Measurements from ENCODE around the gene SPECC1L. TPM values are rescaled to one million over a fixed set of nuclear protein-coding genes. Genes with fewer than 3 reads are reported as not detected.

SPECC1L gene
- total and polyA plus RNA-seq, 4 experiments from 2014 or later, result 4.3 to 62.1 (median 32.0) TPM

GRCh38 chr22:24329453-24329852 lies 58.8 kb downstream of the SPECC1L start:
- Mint-ChIP-seq H3K36me3 (peaks cover 40 to 51% of the 10 kb centered on the region in 2 donors), H3K27ac (peak overlapping the region in 4 of 7 donors; percentile 9 to 56 (median 28))
- CTCF ChIA-PET (ENCODE audit: partially characterized antibody), result interaction anchor here (1.4 kb wide), 1 partner anchor 192 kb away, joined by 4 read pairs; no protein-coding TSS in a partner anchor

GRCh38 chr22:24330636-24331035 lies 60.0 kb downstream of the SPECC1L start:
- Histone ChIP-seq H3K4me1 (ENCODE audit: insufficient read depth, low read length) (peaks cover 15% of the 10 kb centered on the region), H3K9me3 (ENCODE audit: control insufficient read depth in 1 of 2, low read length in 2 of 2) (no peaks in the 10 kb centered on the region), H3K4me3 (ENCODE audit: low read length in 2 of 2) (no peak overlapping the region), H3K36me3 (ENCODE audit: insufficient read depth, low read length) (peaks cover 37% of the 10 kb centered on the region), H3K27me3 (ENCODE audit: insufficient read depth, low read length) (no peaks in the 10 kb centered on the region), H3K27ac (ENCODE audit: low read depth, low read length) (no peak overlapping the region)
- ChIA-PET POLR2A (ENCODE audit: partially characterized antibody) (no interaction called here), CTCF (ENCODE audit: partially characterized antibody) (interaction anchor here (1.0 kb wide), 1 partner anchor 97 kb away, joined by 3 read pairs; no protein-coding TSS in a partner anchor)
- H3K36me3 Mint-ChIP-seq, result peaks cover 46 to 55% of the 10 kb centered on the region in 2 donors
- H3K27ac Mint-ChIP-seq, result peak overlapping the region in 2 of 7 donors; percentile 4 to 38
- H3K9me3 Mint-ChIP-seq, result no peaks in the 10 kb centered on the region
- no peak for DNase-seq
- H3K4me1 Mint-ChIP-seq, result peaks cover 15 to 25% (median 17%) of the 10 kb centered on the region in 4 donors
- H3K4me3 Mint-ChIP-seq, result no peak overlapping the region
- no peaks in the 10 kb centered on the region for H3K27me3 Mint-ChIP-seq
- intact Hi-C loops (cut with micrococcal nuclease), result no loop called here

More at GRCh38 chr22:24329453-24329852, 58.8 kb downstream of the SPECC1L start:
- no peaks in the 10 kb centered on the region for H3K27me3 ChIP-seq (ENCODE audit: insufficient read depth, low read length)
- no peak overlapping the region for H3K27ac ChIP-seq (ENCODE audit: low read depth, low read length)
- DNase-seq, result no peak
- Mint-ChIP-seq H3K9me3 (no peaks in the 10 kb centered on the region), H3K27me3 (no peaks in the 10 kb centered on the region), H3K4me1 (peaks cover 13 to 23% (median 16%) of the 10 kb centered on the region in 4 donors), H3K4me3 (no peak overlapping the region)
- H3K9me3 ChIP-seq (ENCODE audit: control insufficient read depth in 1 of 2, low read length in 2 of 2), result no peaks in the 10 kb centered on the region
- H3K4me3 ChIP-seq (ENCODE audit: low read length in 2 of 2), result no peak overlapping the region
- peaks cover 27% of the 10 kb centered on the region for H3K36me3 ChIP-seq (ENCODE audit: insufficient read depth, low read length)
- H3K4me1 ChIP-seq (ENCODE audit: insufficient read depth, low read length), result peaks cover 9% of the 10 kb centered on the region
- intact Hi-C loops (cut with micrococcal nuclease), result no loop called here
- POLR2A ChIA-PET (ENCODE audit: partially characterized antibody), result no interaction called here

DNA sequence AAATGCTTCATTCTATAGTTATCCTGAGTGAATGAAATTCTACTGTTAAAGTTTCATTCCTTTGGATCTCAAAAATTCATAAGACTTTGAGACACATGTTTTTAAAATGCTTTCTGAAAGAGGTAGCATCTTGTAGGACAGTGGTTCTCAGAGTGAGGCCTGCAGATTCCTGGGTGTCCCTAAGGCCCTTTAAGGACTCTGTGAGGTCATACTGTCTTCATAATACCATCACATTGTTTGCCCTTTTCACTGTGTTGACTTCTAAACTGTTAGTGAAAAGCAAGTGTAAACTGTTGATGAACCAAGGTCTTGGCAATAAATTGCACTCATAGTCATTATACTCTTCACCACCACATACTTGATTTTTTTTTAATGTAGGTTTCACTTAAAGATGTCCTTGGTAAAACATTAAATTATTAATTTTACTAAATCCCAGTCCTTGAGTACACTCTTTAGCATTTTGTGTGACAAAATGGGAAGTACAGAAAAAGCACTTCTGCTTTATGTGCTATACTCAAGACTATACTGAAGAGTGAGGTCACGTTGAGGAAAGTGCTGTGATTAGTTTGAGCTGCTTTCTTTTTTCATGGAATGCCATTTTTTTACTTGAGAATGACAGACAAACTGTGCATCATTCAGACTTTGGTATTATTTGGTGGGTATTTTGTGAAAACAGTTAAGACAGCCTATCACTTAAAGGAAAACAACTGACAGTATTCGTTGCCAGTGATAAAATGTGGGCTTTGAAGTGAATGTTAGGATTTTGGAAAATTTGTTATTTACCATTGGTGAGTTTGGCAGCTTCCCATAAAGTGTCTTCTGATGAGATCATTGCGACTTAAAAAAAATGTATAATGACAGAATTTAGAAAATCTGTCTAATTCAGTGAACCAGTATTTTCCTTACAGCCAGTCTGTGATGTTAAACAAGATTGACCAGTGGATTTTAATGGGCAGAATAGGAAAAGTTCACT lies 61.1 kb downstream of the SPECC1L start:
- no peaks in the 10 kb centered on the region for H3K27me3 ChIP-seq (ENCODE audit: insufficient read depth, low read length)
- CTCF ChIA-PET (ENCODE audit: partially characterized antibody), result no interaction called here
- no peaks in the 10 kb centered on the region for H3K9me3 Mint-ChIP-seq
- intact Hi-C loops (cut with micrococcal nuclease), result no loop called here
- H3K36me3 Mint-ChIP-seq, result peaks cover 42 to 52% of the 10 kb centered on the region in 2 donors
- no peak overlapping the region for H3K27ac Mint-ChIP-seq
- H3K4me1 Mint-ChIP-seq, result peaks cover 15 to 23% (median 16%) of the 10 kb centered on the region in 4 donors
- no peak overlapping the region for H3K4me3 ChIP-seq (ENCODE audit: low read length in 2 of 2)
- H3K36me3 ChIP-seq (ENCODE audit: insufficient read depth, low read length), result peaks cover 37% of the 10 kb centered on the region
- DNase-seq, result no peak
- POLR2A ChIA-PET (ENCODE audit: partially characterized antibody), result interaction anchor here (0.7 kb wide), 1 partner anchor 190 kb away, joined by 3 read pairs; no protein-coding TSS in a partner anchor
- no peak overlapping the region for H3K4me3 Mint-ChIP-seq
- H3K27me3 Mint-ChIP-seq, result no peaks in the 10 kb centered on the region
- H3K9me3 ChIP-seq (ENCODE audit: control insufficient read depth in 1 of 2, low read length in 2 of 2), result no peaks in the 10 kb centered on the region
- H3K27ac ChIP-seq (ENCODE audit: low read depth, low read length), result no peak overlapping the region
- H3K4me1 ChIP-seq (ENCODE audit: insufficient read depth, low read length), result peaks cover 15% of the 10 kb centered on the region

GRCh38 chr22:24333301-24333700 lies 62.7 kb downstream of the SPECC1L start:
- POLR2A ChIA-PET (ENCODE audit: partially characterized antibody), result no interaction called here
- no peak overlapping the region for H3K4me3 Mint-ChIP-seq
- H3K27ac Mint-ChIP-seq, result no peak overlapping the region
- H3K36me3 Mint-ChIP-seq, result peaks cover 38 to 61% of the 10 kb centered on the region in 2 donors
- no peak overlapping the region for H3K27ac ChIP-seq (ENCODE audit: low read depth, low read length)
- H3K4me1 ChIP-seq (ENCODE audit: insufficient read depth, low read length), result peaks cover 15% of the 10 kb centered on the region
- intact Hi-C loops (cut with micrococcal nuclease), result no loop called here
- DNase-seq, result no peak
- no peak overlapping the region for H3K4me3 ChIP-seq (ENCODE audit: low read length in 2 of 2)
- peaks cover 37% of the 10 kb centered on the region for H3K36me3 ChIP-seq (ENCODE audit: insufficient read depth, low read length)
- H3K27me3 ChIP-seq (ENCODE audit: insufficient read depth, low read length), result no peaks in the 10 kb centered on the region
- no peaks in the 10 kb centered on the region for H3K9me3 Mint-ChIP-seq
- peaks cover 15 to 23% (median 16%) of the 10 kb centered on the region in 4 donors for H3K4me1 Mint-ChIP-seq
- H3K27me3 Mint-ChIP-seq, result no peaks in the 10 kb centered on the region
- no peaks in the 10 kb centered on the region for H3K9me3 ChIP-seq (ENCODE audit: control insufficient read depth in 1 of 2, low read length in 2 of 2)
- CTCF ChIA-PET (ENCODE audit: partially characterized antibody), result interaction anchor here (1.5 kb wide), 1 partner anchor 12 kb away, joined by 4 read pairs; no protein-coding TSS in a partner anchor

- CTCF ChIA-PET (ENCODE audit: partially characterized antibody), result no interaction called here
- peaks cover 36 to 63% of the 10 kb centered on the region in 2 donors for H3K36me3 Mint-ChIP-seq
Observed at GRCh38 chr22:24335496-24335895, 64.9 kb downstream of the SPECC1L start.

GRCh38 chr22:24337894-24338645 lies 67.4 kb downstream of the SPECC1L start:
- intact Hi-C loops (cut with micrococcal nuclease), result no loop called here
- POLR2A ChIA-PET (ENCODE audit: partially characterized antibody), result no interaction called here
- peaks cover 43 to 64% of the 10 kb centered on the region in 2 donors for H3K36me3 Mint-ChIP-seq

More at GRCh38 chr22:24335496-24335895, 64.9 kb downstream of the SPECC1L start:
- peaks cover 38% of the 10 kb centered on the region for H3K36me3 ChIP-seq (ENCODE audit: insufficient read depth, low read length)
- Mint-ChIP-seq H3K27me3 (no peaks in the 10 kb centered on the region), H3K4me1 (peaks cover 6 to 10% (median 7%) of the 10 kb centered on the region in 4 donors), H3K27ac (peak overlapping the region in 2 of 7 donors; percentile 11 to 46), H3K4me3 (no peak overlapping the region), H3K9me3 (no peaks in the 10 kb centered on the region)
- no peaks in the 10 kb centered on the region for H3K27me3 ChIP-seq (ENCODE audit: insufficient read depth, low read length)
- H3K4me3 ChIP-seq (ENCODE audit: low read length in 2 of 2), result no peak overlapping the region
- intact Hi-C loops (cut with micrococcal nuclease), result no loop called here
- H3K4me1 ChIP-seq (ENCODE audit: insufficient read depth, low read length), result peaks cover 6% of the 10 kb centered on the region
- H3K27ac ChIP-seq (ENCODE audit: low read depth, low read length), result no peak overlapping the region
- H3K9me3 ChIP-seq (ENCODE audit: control insufficient read depth in 1 of 2, low read length in 2 of 2), result no peaks in the 10 kb centered on the region
- POLR2A ChIA-PET (ENCODE audit: partially characterized antibody), result no interaction called here
- no peak for DNase-seq

More at GRCh38 chr22:24337894-24338645, 67.4 kb downstream of the SPECC1L start:
- H3K27ac Mint-ChIP-seq, result peak overlapping the region in 1 of 7 donors; percentile 42
- no peak for DNase-seq
- Histone ChIP-seq H3K4me3 (ENCODE audit: low read length in 2 of 2) (no peak overlapping the region), H3K27me3 (ENCODE audit: insufficient read depth, low read length) (no peaks in the 10 kb centered on the region), H3K9me3 (ENCODE audit: control insufficient read depth in 1 of 2, low read length in 2 of 2) (no peaks in the 10 kb centered on the region), H3K36me3 (ENCODE audit: insufficient read depth, low read length) (peaks cover 35% of the 10 kb centered on the region), H3K4me1 (ENCODE audit: insufficient read depth, low read length) (peaks cover 6% of the 10 kb centered on the region), H3K27ac (ENCODE audit: low read depth, low read length) (no peak overlapping the region)
- no peak overlapping the region for H3K4me3 Mint-ChIP-seq
- H3K27me3 Mint-ChIP-seq, result no peaks in the 10 kb centered on the region
- H3K4me1 Mint-ChIP-seq, result peaks cover 6 to 10% (median 7%) of the 10 kb centered on the region in 4 donors
- H3K9me3 Mint-ChIP-seq, result no peaks in the 10 kb centered on the region
- CTCF ChIA-PET (ENCODE audit: partially characterized antibody), result no interaction called here
